AG04449 (cell line): ENCODE measurements around the gene ERICH4.

Experiments used
- CTCF ChIA-PET: fragments of 350-600 bp; formaldehyde crosslinking; extraction: SDS; loops from one replicate; lab custom pipeline; 2021; ENCODE audit warnings: antibody characterized with exemption; lab: Yijun Ruan, JAX
- POLR2A ChIA-PET: fragments of 400-600, 350-600 bp; formaldehyde crosslinking; extraction: SDS; loops from one replicate; lab custom pipeline; 2020; ENCODE audit warnings: antibody characterized with exemption, inconsistent platforms; lab: Yijun Ruan, JAX
- DNase-seq: peaks from one replicate; pipeline ENCODE4 v3.0.0-alpha.2; 2010; ENCODE audit warnings: low read depth, low spot score
- H3K4me3 ChIP-seq: 2 replicates; pipeline ENCODE4 v1.5.1; 2011; ENCODE audit warnings: low read depth, mild to moderate bottlenecking, control low read depth, low read length
- TF ChIP-seq, protein P1 (sequence below): IDR thresholded peaks from one replicate; pipeline ENCODE4 v1.5.1; 2011; ENCODE audit warnings: mild to moderate bottlenecking, moderate library complexity, low read length, control low read depth, inconsistent platforms; ENCODE audit not compliant: insufficient read depth; ENCODE audit errors: missing control alignments

Gene ERICH4

DNA sequence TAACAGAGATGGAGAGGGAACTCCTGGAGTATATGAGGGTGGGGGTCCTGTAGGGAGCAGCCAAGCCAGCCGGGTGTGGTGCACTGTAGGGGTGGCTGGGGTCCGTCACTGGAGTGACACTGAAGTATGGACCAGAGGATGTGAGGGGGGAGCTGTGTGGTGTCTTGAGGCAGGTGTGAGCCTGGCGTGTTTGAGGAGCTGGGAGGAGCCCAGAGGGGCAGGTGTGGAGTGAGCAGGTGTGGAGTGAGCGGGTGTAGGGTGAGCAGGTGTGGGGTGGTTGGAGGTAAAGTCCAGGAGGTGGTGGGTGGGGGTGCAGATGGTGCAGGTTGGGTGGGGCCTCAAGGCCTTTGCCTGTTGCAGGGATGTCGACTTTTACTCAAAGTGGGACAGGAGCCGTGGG lies 21.6 kb upstream of the ERICH4 start:
- CTCF ChIA-PET = interaction anchor here (1.1 kb wide), 1 partner anchor 10 kb away, joined by 3 read pairs; no protein-coding TSS in a partner anchor
- DNase-seq = no peak
- TF ChIP-seq, protein P1, sequence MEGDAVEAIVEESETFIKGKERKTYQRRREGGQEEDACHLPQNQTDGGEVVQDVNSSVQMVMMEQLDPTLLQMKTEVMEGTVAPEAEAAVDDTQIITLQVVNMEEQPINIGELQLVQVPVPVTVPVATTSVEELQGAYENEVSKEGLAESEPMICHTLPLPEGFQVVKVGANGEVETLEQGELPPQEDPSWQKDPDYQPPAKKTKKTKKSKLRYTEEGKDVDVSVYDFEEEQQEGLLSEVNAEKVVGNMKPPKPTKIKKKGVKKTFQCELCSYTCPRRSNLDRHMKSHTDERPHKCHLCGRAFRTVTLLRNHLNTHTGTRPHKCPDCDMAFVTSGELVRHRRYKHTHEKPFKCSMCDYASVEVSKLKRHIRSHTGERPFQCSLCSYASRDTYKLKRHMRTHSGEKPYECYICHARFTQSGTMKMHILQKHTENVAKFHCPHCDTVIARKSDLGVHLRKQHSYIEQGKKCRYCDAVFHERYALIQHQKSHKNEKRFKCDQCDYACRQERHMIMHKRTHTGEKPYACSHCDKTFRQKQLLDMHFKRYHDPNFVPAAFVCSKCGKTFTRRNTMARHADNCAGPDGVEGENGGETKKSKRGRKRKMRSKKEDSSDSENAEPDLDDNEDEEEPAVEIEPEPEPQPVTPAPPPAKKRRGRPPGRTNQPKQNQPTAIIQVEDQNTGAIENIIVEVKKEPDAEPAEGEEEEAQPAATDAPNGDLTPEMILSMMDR = no peak
- POLR2A ChIA-PET = interaction anchor here (0.6 kb wide), 1 partner anchor 10 kb away, joined by 3 read pairs; no protein-coding TSS in a partner anchor
- H3K4me3 ChIP-seq = no peak overlapping the region

DNA sequence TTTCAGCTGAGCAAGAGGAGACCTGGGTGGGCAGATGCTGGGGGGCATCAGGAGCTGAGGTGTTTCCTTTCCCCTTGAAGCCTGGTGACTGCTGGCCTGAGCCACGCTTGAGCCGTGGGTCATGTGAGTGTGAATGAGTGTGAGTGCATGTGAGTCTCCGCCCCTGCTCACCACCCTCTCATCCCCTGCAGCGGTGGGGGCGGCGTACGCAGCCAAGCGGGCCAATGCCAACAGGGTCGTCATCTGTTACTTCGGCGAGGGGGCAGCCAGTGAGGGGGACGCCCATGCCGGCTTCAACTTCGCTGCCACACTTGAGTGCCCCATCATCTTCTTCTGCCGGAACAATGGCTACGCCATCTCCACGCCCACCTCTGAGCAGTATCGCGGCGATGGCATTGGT lies 21.0 kb upstream of the ERICH4 start:
- H3K4me3 ChIP-seq = no peak overlapping the region
- no peak for DNase-seq
- TF ChIP-seq, protein P1 = no peak
- ChIA-PET POLR2A (no interaction called here), CTCF (interaction anchor here (1.1 kb wide), 1 partner anchor 9 kb away, joined by 3 read pairs; no protein-coding TSS in a partner anchor)

DNA sequence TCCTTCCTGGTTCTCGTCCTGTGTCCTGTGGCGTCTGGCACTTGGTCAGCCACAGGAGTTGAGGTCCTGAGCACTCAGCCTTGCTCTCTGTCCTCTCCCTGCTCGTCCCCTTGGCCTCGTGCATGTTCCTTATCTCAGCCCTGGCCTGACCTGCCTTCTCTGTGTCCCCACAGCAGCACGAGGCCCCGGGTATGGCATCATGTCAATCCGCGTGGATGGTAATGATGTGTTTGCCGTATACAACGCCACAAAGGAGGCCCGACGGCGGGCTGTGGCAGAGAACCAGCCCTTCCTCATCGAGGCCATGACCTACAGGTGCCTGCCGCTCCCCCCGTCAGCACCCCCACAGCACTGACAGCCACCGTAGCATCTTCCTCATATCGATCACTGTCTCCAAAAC lies 20.5 kb upstream of the ERICH4 start:
- POLR2A ChIA-PET = no interaction called here
- TF ChIP-seq, protein P1 = no peak
- H3K4me3 ChIP-seq = no peak overlapping the region
- CTCF ChIA-PET = interaction anchor here (1.1 kb wide), 1 partner anchor 9 kb away, joined by 3 read pairs; no protein-coding TSS in a partner anchor
- DNase-seq = no peak

DNA sequence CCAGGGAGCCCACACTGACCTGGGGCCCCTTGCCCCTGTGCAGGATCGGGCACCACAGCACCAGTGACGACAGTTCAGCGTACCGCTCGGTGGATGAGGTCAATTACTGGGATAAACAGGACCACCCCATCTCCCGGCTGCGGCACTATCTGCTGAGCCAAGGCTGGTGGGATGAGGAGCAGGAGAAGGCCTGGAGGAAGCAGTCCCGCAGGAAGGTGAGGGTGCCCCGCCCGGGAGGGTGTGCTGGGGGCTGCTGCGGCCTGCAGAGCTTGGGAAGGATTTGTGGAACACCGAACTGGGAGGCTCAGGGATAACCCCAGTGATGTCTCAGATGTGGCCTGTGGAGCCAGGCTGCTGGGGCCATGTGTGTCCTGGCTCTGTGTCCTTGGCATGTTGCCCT lies 20.0 kb upstream of the ERICH4 start:
- DNase-seq = no peak
- CTCF ChIA-PET = no interaction called here
- H3K4me3 ChIP-seq = no peak overlapping the region
- TF ChIP-seq, protein P1 = no peak
- POLR2A ChIA-PET = no interaction called here

- no peak for DNase-seq
- POLR2A ChIA-PET = no interaction called here
- CTCF ChIA-PET = interaction anchor here (0.8 to 1.1 kb wide), 2 partner anchors 15 to 25 kb away, joined by 3 read pairs; partner anchors contain the start of gene DMAC2
- TF ChIP-seq, protein P1 = no peak
- no peak overlapping the region for H3K4me3 ChIP-seq
These were observed 18.4 kb upstream of the ERICH4 start for GRCh38 chr19:41424335-41425173.

GRCh38 chr19:41425174-41426115 lies 17.5 kb upstream of the ERICH4 start:
- CTCF ChIA-PET = interaction anchor here (0.8 to 1.1 kb wide), 2 partner anchors 24 to 146 kb away, joined by 3 read pairs; no protein-coding TSS in a partner anchor
- DNase-seq = no peak
- TF ChIP-seq, protein P1 = no peak
- H3K4me3 ChIP-seq = no peak overlapping the region
- POLR2A ChIA-PET = no interaction called here
